Hindlimb muscle (tissue), 1 donor: ENCODE measurements around the gene ABLIM3. TPM values are rescaled to one million over a fixed set of nuclear protein-coding genes. Genes with fewer than 3 reads are reported as not detected.

Source experiments
- polyA plus RNA-seq: library from polyadenylated mRNA; unstranded; fragments of 120-200 nt; gene quantifications from one replicate; pipeline ENCODE4 v1.2.1, GENCODE V29; 2013; ENCODE audit not compliant: insufficient read length

Gene ABLIM3
- polyA plus RNA-seq, 1 donor: 91.2 TPM

Other genes starting within 250 kb of the ABLIM3 start
- gene SH3TC2, start 78.4 kb upstream of the ABLIM3 start, polyA plus RNA-seq: 1.8 TPM
- gene AFAP1L1, start 130.4 kb downstream of the ABLIM3 start, polyA plus RNA-seq: 129 TPM
- 16.0 TPM for gene GRPEL2, start 204.0 kb downstream of the ABLIM3 start, polyA plus RNA-seq
- 8.2 TPM for gene PCYOX1L, start 216.6 kb downstream of the ABLIM3 start, polyA plus RNA-seq
- gene IL17B, start 237.8 kb downstream of the ABLIM3 start, polyA plus RNA-seq: 297 TPM